Glutamatergic neuron (in vitro differentiated cells): ENCODE data around the gene RNF38. TPM values are rescaled to one million over a fixed set of nuclear protein-coding genes. Genes with fewer than 3 reads are reported as not detected.
"Not testable (repeated sequence)": the region's sequence is repeated elsewhere in the genome, so short reads cannot be mapped to it uniquely, and the experiment has no call there.

ENCODE experiments used
- DNase-seq: peaks from one replicate; pipeline ENCODE4 v3.0.0; 2022
- H3K27ac Mint-ChIP-seq: one replicate; pipeline ENCODE4 v1.8.0; 2020; ENCODE audit warnings: mild to moderate bottlenecking, mixed read lengths, inconsistent platforms; ENCODE audit not compliant: unreplicated experiment
- H3K27me3 Mint-ChIP-seq: one replicate; pipeline ENCODE4 v1.8.0; 2020; ENCODE audit warnings: mild to moderate bottlenecking, moderate library complexity, mixed read lengths, inconsistent platforms; ENCODE audit not compliant: unreplicated experiment
- H3K36me3 Mint-ChIP-seq: one replicate; pipeline ENCODE4 v1.8.0; 2020; ENCODE audit warnings: mild to moderate bottlenecking, mixed read lengths, inconsistent platforms; ENCODE audit not compliant: unreplicated experiment
- H3K4me1 Mint-ChIP-seq: one replicate; pipeline ENCODE4 v1.8.0; 2020; ENCODE audit warnings: mild to moderate bottlenecking, low read depth, mixed read lengths, inconsistent platforms; ENCODE audit not compliant: unreplicated experiment
- H3K4me3 Mint-ChIP-seq: one replicate; pipeline ENCODE4 v1.8.0; 2020; ENCODE audit warnings: mild to moderate bottlenecking, mixed read lengths, inconsistent platforms; ENCODE audit not compliant: unreplicated experiment
- H3K9me3 Mint-ChIP-seq: one replicate; pipeline ENCODE4 v1.8.0; 2020; ENCODE audit warnings: mild to moderate bottlenecking, moderate library complexity, mixed read lengths, inconsistent platforms; ENCODE audit not compliant: unreplicated experiment
- CTCF ChIP-seq: fragments of 200-600 bp; sonication (generic); IDR thresholded peaks from one replicate; pipeline ENCODE4 v1.5.0; 2021; ENCODE audit not compliant: partially characterized antibody, unreplicated experiment
- total RNA-seq: library from RNA; stranded (reverse); fragmentation: NEBNext Ultra II Directional; extraction: Animal tissue kit (Norgen Biotek cat#: 25700); gene quantifications from one replicate; pipeline ENCODE4 v1.2.1, GENCODE V29; 2021; ENCODE audit not compliant: unreplicated experiment

The RNF38 gene
- total RNA-seq, 1 donor from 2014 or later = 129 TPM

DNA sequence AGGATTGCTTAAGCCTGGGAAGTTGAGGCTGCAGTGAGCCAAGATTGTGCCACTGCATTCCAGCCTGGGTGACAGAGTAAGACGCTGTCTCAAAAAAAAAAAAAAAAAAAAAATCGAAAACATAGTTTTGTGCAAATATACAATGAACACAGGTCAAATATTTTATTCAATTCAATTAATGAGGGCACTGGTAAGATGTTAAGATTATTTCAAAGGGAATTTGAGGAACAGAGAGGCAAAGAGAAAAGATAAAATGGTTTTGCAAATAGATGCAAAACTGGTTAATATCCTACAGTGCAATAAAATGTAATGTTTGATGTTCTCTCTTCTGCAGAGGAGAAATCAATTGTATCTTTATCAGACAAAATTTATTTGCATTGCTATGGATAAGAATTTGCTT, 102.3 kb downstream of the RNF38 start:
- H3K36me3 Mint-ChIP-seq = peaks cover 4% of the 10 kb centered on the region
- H3K9me3 Mint-ChIP-seq = no peaks in the 10 kb centered on the region
- no peak for DNase-seq
- no peak overlapping the region for H3K4me3 Mint-ChIP-seq
- H3K27me3 Mint-ChIP-seq = peaks cover 2% of the 10 kb centered on the region
- H3K27ac Mint-ChIP-seq = no peak overlapping the region
- no peak for TF ChIP-seq CTCF
- no peaks in the 10 kb centered on the region for H3K4me1 Mint-ChIP-seq

GRCh38 chr9:36294996-36295395, 105.1 kb downstream of the RNF38 start:
- not testable (repeated sequence) for H3K9me3 Mint-ChIP-seq, H3K36me3 Mint-ChIP-seq, H3K4me3 Mint-ChIP-seq, H3K27ac Mint-ChIP-seq, H3K27me3 Mint-ChIP-seq, DNase-seq, H3K4me1 Mint-ChIP-seq

DNA sequence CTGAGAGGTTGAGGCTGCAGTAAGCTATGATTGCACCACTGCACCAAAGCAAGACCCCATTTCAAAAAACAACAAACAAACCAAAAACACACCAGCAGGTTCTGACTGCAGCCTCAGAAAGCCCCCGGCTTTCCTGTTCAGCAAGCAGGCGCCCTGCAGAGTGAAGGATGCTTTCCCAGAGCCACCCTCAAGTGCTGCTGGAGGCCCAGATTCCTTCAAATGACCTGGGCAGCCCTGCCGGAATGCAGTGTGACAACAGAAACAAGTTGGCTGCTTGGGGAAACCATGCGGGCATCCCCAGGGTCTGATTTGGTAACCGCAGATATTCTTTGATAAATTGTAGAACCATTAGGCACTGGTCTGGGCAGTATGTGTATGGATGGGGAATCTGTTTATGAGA, 106.2 kb downstream of the RNF38 start:
- no peak for TF ChIP-seq CTCF
- Mint-ChIP-seq H3K36me3 (peaks cover 4% of the 10 kb centered on the region), H3K27me3 (peaks cover 4% of the 10 kb centered on the region), H3K9me3 (peaks cover 2% of the 10 kb centered on the region), H3K4me1 (no peaks in the 10 kb centered on the region), H3K27ac (no peak overlapping the region), H3K4me3 (no peak overlapping the region)
- no peak for DNase-seq

- Mint-ChIP-seq H3K27ac (no peak overlapping the region), H3K4me1 (no peaks in the 10 kb centered on the region), H3K4me3 (no peak overlapping the region), H3K27me3 (peaks cover 7% of the 10 kb centered on the region), H3K9me3 (peaks cover 2% of the 10 kb centered on the region), H3K36me3 (peaks cover 4% of the 10 kb centered on the region)
- DNase-seq = no peak
- no peak for TF ChIP-seq CTCF
Observed at GRCh38 chr9:36293171-36293570, 106.9 kb downstream of the RNF38 start.

DNA sequence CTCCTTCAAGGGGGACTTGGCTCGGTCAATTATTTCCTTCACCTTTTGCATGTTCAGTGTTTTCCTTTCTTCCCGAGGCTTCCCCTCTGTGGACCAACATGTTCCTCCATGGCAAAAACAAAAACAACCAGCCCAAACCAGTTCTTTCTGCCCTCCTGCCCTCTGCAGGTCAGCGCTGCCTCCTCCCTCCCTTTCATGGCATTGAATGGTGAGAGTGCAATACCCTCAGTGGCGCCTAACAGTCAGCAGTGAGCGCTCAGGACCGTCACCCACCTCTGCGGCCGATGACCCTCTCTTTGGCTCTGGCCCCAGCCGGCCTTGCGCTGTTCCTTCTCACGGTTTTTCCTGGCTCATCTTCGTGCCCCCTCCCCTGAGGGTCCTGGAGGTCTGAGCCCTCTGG, 107.4 kb downstream of the RNF38 start:
- H3K4me1 Mint-ChIP-seq = no peaks in the 10 kb centered on the region
- no peak overlapping the region for H3K4me3 Mint-ChIP-seq
- H3K27me3 Mint-ChIP-seq = peaks cover 7% of the 10 kb centered on the region
- H3K27ac Mint-ChIP-seq = no peak overlapping the region
- no peak for DNase-seq
- no peak for TF ChIP-seq CTCF
- peaks cover 2% of the 10 kb centered on the region for H3K9me3 Mint-ChIP-seq
- H3K36me3 Mint-ChIP-seq = peaks cover 4% of the 10 kb centered on the region

- Mint-ChIP-seq H3K4me3 (no peak overlapping the region), H3K9me3 (peaks cover 2% of the 10 kb centered on the region), H3K27me3 (peaks cover 7% of the 10 kb centered on the region), H3K27ac (no peak overlapping the region), H3K4me1 (no peaks in the 10 kb centered on the region), H3K36me3 (peaks cover 4% of the 10 kb centered on the region)
- DNase-seq = no peak
- TF ChIP-seq CTCF = no peak
Observed at GRCh38 chr9:36290996-36291395, 109.1 kb downstream of the RNF38 start.
